Cortex of kidney (tissue), 1 donor: ENCODE results near the gene ADORA1.

Experiments
- DNase-seq: peaks from one replicate; lab custom pipeline; 2025; lab: John Stamatoyannopoulos, UW

ADORA1 gene

GRCh38 chr1:203187689-203188264 lies 60.3 kb downstream of the ADORA1 start:
- DNase-seq, result no peak

DNA sequence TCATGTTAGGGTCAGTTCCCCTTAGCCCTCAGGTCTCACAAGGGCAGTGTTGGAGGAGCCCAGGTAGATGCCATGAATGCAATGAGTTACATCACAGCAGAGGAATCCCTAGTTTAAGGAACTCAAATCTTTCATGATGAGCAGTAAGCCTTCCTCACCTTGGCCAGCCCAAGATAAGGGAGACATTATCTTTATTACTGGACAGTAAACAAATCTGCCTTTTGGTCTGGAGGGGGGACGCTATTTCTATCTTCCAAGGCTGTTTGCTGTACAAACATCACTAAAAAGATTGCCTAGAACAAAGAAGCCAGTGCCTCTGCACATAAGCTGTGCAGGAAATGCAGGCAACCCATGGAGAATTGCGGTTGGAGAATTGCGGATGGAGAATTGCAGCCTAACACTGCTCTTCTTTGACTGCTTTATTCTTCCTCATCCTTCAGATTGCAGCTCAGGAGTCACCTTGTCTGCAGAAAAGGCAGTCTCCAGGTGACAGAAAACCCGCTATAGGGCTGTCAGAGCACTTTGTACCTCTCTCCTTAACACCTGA lies 61.2 kb downstream of the ADORA1 start:
- no peak for DNase-seq

DNA sequence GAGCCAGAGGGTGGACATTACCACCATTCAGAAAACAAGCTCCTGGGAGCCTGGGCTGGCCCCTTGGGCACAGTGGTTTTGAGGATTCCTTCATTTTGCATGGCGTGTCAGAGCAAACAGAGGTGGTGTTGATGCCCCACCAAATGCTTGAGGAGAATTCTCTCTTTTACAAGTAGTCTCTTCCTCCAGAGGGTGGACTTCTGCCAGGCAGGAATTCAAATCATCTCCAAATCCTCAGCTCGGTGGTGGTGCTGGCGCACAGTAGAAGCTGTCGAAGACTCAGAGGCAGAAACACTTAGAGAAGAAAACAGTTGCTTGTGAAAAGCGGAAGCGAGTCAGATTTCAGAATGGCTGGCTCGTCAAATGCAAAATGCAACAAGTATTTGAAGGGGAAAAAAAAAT lies 62.4 kb downstream of the ADORA1 start:
- DNase-seq, result no peak

- no peak for DNase-seq
These were observed 63.4 kb downstream of the ADORA1 start for GRCh38 chr1:203190949-203191348.

GRCh38 chr1:203196371-203196770 lies 68.8 kb downstream of the ADORA1 start:
- DNase-seq, result no peak

- no peak for DNase-seq
These were observed 70.1 kb downstream of the ADORA1 start for GRCh38 chr1:203197625-203198024.

- DNase-seq, result no peak
These were observed 71.5 kb downstream of the ADORA1 start for GRCh38 chr1:203199002-203199401.

DNA sequence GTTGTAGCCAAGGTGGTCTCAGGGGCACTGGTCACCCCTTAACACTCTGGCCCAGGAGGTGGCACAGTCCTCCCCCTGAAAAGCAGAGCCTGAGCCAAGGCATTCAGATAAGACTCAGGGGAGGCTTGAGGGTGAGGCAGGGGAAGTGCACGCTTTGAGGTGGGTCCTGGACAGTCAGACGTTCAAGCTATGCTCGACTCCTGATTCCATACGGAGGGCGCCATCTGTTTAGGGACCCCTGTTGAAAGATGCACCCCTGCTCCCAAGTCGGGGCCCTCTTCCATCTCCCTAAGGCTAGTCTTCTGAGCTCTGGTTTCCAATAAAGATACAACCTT lies 71.9 kb downstream of the ADORA1 start:
- DNase-seq, result no peak

DNA sequence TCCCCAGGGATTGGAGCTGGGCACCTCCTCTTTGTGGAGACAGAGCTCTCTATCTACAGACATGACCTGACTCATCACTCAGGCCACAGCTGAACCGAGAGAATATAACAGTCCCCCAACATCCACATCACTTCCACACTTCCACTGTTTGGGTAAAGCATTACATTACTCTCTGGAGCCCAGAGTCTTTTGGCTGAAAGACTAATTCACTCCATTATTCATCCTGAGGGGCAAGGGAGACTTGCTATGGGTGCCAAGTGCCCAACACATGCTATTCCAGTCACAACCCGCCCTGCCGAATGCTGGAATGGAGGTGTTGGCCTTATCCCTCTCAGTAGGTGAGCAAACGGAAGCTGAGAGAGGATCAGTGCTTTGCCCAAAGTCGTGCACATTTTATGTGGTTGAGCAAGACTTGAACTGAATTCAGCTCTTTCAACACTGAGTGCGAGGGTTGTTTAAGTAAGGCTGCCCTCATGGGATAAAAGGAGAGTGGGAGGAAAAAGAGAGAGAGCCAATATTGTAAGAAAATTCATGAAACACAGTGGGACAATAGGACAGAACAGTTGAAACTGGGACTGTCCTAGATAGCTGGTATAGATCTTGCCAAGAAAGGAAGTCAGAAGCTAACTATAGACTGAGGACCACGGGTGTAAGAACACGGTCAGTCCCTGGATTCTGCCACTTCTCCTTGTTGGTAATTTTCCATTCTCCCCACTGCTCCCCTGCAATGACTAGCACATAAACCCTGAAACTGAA lies 72.5 kb downstream of the ADORA1 start:
- no peak for DNase-seq

GRCh38 chr1:203200916-203201315 lies 73.4 kb downstream of the ADORA1 start:
- DNase-seq, result no peak

- DNase-seq, result no peak
These were observed 74.1 kb downstream of the ADORA1 start for GRCh38 chr1:203201516-203202205.

- DNase-seq, result no peak
These were observed 75.1 kb downstream of the ADORA1 start for GRCh38 chr1:203202431-203203245.

- DNase-seq, result no peak
These were observed 77.2 kb downstream of the ADORA1 start for GRCh38 chr1:203204756-203205155.

- no peak for DNase-seq
These were observed 78.7 kb downstream of the ADORA1 start for GRCh38 chr1:203206129-203206687.

DNA sequence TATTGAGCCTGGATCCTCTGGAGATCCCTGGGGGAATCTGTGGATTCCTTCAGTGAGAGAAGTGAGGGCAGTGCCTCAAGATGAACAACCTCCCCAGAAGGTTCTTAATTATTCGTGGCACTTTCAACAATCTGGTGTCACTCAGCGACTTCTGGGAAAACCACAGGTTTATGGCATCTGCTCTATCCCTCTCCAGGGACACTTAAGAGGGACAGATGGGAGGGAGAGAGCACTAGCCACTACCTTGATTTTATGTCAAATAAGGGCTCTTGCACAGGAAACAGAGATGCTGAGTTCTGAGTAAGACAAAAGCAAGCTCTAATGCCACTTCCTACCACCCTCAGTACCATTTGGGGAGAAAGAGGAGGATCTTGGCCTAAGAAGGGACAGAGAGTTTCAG lies 80.2 kb downstream of the ADORA1 start:
- no peak for DNase-seq

DNA sequence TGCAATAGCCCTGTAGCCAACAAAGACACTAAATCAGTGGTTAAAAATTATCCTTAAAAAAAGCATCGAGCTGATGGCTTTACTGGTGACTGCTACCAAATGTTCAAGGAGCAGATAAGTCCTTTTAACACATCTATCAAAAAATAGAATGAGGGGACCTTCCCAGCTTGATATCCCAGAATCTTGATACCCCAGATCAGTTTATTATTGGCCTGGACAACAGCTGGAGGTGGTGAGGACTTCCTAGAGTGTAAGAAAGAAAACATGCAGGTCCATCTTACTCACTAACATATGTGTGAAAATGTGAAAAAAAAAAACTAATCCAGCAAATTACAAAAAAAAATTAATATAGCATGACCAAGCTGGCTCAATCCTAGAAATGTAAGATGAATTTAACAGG lies 80.7 kb downstream of the ADORA1 start:
- no peak for DNase-seq

DNA sequence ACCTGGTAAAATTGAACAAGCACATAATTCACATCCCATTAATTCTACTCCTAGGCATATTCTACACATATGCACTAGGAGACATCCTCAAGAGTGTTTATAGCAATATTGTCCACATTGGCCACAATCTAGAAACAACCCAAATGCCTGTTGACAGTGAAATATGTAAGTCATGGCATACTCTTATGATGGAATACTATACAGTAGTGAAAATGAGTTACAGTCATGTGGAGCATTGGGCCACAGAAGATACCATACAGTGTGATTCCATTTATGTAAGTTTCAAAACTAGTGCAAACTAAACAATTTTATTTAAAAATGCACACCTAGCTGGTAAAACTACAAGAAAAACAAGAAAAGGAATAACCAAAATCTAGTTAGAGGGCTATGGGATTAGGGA lies 82.8 kb downstream of the ADORA1 start:
- no peak for DNase-seq

DNA sequence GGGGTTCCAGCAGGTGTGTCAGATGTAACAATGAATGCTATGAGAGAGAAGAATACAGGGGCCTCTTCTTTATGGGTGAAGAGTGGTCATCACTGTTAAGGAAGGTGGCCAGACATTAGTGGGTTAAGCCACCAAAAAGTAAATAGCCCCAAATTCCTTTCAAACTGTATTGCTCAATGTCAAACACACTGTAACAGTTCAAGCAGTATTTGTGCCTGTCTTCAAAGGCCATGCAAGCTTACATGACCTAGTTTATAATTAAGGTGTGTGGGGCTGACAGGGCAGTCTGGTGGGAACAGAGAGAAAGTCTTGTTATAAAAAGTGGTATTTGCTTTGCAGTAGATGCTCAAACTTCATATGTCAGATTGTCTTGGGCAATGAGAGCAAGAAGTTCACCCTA lies 83.5 kb downstream of the ADORA1 start:
- no peak for DNase-seq

DNA sequence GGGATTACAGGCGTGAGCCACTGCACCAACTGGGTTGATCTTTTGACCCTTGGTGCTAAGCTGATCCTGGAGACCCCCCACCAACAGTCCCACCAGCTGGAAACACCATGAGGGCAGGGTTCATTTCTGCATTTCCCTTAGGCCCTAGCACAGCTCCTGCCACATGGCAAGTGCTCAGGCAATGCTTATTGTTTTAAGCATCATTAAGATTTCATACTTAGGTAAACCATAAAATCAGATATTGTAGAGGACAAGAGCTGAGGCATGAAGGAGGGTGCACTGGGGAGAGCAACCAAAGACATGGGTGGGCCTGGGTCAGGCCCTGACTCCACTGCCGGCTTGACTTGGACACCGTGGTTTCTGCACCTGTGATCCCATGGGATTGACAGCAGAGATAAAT lies 84.3 kb downstream of the ADORA1 start:
- no peak for DNase-seq

DNA sequence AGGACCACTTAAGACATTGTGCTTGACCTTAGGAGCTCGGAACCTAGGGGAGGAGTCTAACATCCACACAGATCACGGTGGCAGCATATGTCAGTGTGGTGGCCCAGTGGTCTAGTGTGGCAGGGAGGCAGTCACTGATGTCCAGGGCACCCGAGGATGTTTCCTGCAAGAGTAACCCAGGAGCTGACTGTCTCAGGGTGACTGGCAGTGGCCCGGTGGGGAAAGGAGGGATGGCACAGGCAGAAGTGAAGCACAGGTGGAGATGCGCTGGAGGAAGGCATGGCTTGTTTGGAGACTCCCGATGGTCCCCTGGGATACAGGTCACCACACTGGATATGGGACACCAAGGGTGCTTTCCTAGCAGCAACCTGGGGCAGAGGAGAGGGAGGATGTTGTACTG lies 85.6 kb downstream of the ADORA1 start:
- DNase-seq, result no peak

DNA sequence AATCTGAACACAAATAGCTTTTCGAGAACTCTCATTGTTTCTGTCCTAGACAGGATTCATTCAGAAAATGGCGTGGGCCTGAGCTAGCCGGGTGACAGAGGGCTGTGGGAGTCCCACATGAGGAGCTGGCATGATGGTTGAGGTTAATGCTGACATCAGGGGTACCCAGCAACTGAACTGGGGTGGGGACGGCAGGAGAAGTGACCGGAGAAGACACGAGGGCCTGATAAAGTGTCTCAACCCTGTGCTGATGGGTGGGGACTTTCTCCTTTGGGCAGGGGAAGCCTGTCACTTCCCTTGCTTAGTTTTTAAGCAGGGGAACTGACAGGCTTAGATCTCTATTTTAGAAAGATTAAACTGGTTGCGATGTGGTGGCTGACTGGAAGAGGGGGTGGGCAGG lies 87.3 kb downstream of the ADORA1 start:
- no peak for DNase-seq

DNA sequence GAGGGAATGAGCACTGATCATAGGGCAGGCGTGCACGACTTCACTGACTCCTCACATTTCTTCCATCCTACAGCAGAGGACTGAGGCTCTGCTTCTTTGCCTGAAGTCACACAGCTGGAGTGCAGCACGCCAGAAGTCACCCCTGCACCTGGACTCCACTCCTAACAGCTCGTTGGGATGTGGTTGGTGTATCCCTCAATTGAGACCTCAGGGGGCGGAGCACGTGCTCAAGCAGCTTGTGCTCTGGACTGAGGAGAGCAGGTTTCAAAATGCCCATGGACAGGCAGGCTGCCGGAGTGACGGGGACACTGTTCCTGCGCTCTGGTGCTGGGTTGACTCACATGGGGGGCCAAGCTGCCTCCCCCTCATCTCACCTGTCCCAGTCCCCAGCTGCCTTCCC lies 88.0 kb downstream of the ADORA1 start:
- no peak for DNase-seq
